SK-N-SH treated with all-trans-retinoic acid at 6 μM for 48 hours (cell line): ENCODE measurements around the gene FAF2.

Experiments
- ATAC-seq: fragments of 200-7000 bp; cut with Tn5 transposase; 3 replicates; pipeline ENCODE4 v1.9.1; 2020; ENCODE audit warnings: mild to moderate bottlenecking, moderate library complexity
- ARNTL ChIP-seq: fragments of 450-650 bp; formaldehyde crosslinking; IDR thresholded peaks from 2 replicates; pipeline ENCODE4 v1.5.0; 2020; ENCODE audit warnings: low read depth, mild to moderate bottlenecking, moderate library complexity, borderline replicate concordance
- BACH2 ChIP-seq: fragments of 250-450 bp; sonication (Bioruptor Pico); IDR thresholded peaks from 2 replicates; pipeline ENCODE4 v1.9.0; 2021; ENCODE audit warnings: mild to moderate bottlenecking, borderline replicate concordance
- CSDC2 ChIP-seq: fragments of 250-450 bp; sonication (Bioruptor Pico); IDR thresholded peaks from 2 replicates; pipeline ENCODE4 v1.5.0; 2020; ENCODE audit warnings: mild to moderate bottlenecking, moderate library complexity
- ESRRG ChIP-seq: fragments of 250-450 bp; sonication (Bioruptor Pico); IDR thresholded peaks from 2 replicates; pipeline ENCODE4 v1.6.1; 2021; ENCODE audit warnings: mild to moderate bottlenecking
- GLIS3 ChIP-seq: fragments of 250-450 bp; sonication (Bioruptor Pico); IDR thresholded peaks from 2 replicates; pipeline ENCODE4 v1.5.0; 2020; ENCODE audit warnings: mild to moderate bottlenecking, moderate library complexity
- ISL1 ChIP-seq: fragments of 250-450 bp; sonication (Bioruptor Pico); IDR thresholded peaks from 2 replicates; pipeline ENCODE4 v2.1.2; 2022; ENCODE audit warnings: mild to moderate bottlenecking, moderate library complexity
- OSR1 ChIP-seq: fragments of 250-450 bp; sonication (Bioruptor Pico); IDR thresholded peaks from 2 replicates; pipeline ENCODE4 v1.8.0; 2022; ENCODE audit warnings: moderate library complexity, mild to moderate bottlenecking, inconsistent platforms
- PPARA ChIP-seq: fragments of 250-450 bp; sonication (Bioruptor Pico); IDR thresholded peaks from 2 replicates; pipeline ENCODE4 v1.5.0; 2020; ENCODE audit warnings: mild to moderate bottlenecking, borderline replicate concordance
- RARB ChIP-seq: fragments of 250-450 bp; sonication (Bioruptor Pico); IDR thresholded peaks from 2 replicates; pipeline ENCODE4 v1.8.0; 2021; ENCODE audit warnings: mild to moderate bottlenecking, moderate library complexity
- SNAI2 ChIP-seq: fragments of 250-450 bp; sonication (Bioruptor Pico); IDR thresholded peaks from 2 replicates; pipeline ENCODE4 v1.5.0; 2020; ENCODE audit warnings: mild to moderate bottlenecking, moderate library complexity
- TCF4 ChIP-seq: fragments of 250-450 bp; sonication (Bioruptor Pico); IDR thresholded peaks from 2 replicates; pipeline ENCODE4 v1.8.0; 2021; ENCODE audit warnings: mild to moderate bottlenecking, moderate library complexity, borderline replicate concordance
- TOX ChIP-seq: fragments of 250-450 bp; sonication (Bioruptor Pico); IDR thresholded peaks from 2 replicates; pipeline ENCODE4 v1.8.0; 2021; ENCODE audit warnings: mild to moderate bottlenecking, moderate library complexity, borderline replicate concordance
- ZFP3 ChIP-seq: fragments of 250-450 bp; sonication (Bioruptor Pico); IDR thresholded peaks from 2 replicates; pipeline ENCODE4 v1.5.0; 2020; ENCODE audit warnings: mild to moderate bottlenecking, moderate library complexity
- ZFP30 ChIP-seq: fragments of 450-650 bp; formaldehyde crosslinking; IDR thresholded peaks from 2 replicates; pipeline ENCODE4 v1.5.0; 2022; ENCODE audit warnings: mild to moderate bottlenecking, moderate library complexity
- ZNF565 ChIP-seq: fragments of 450-650 bp; formaldehyde crosslinking; conservative IDR thresholded peaks from 2 replicates; pipeline ENCODE4 v1.5.0; 2020; ENCODE audit warnings: low read depth, mild to moderate bottlenecking, moderate library complexity
- ZNF8 ChIP-seq: fragments of 450-650 bp; formaldehyde crosslinking; IDR thresholded peaks from 2 replicates; pipeline ENCODE4 v1.5.0; 2020; ENCODE audit warnings: mild to moderate bottlenecking, moderate library complexity
- TF ChIP-seq, protein P1 (sequence below): fragments of 250-450 bp; sonication (Bioruptor Pico); IDR thresholded peaks from 2 replicates; pipeline ENCODE4 v1.8.0; 2021; ENCODE audit warnings: low read depth, mild to moderate bottlenecking, moderate library complexity, borderline replicate concordance
- TF ChIP-seq, protein P2 (sequence below): fragments of 250-450 bp; sonication (Bioruptor Pico); IDR thresholded peaks from 2 replicates; pipeline ENCODE4 v1.5.1; 2021; ENCODE audit warnings: mild to moderate bottlenecking, moderate library complexity
- TF ChIP-seq, protein P3 (sequence below): fragments of 250-450 bp; sonication (Bioruptor Pico); IDR thresholded peaks from 2 replicates; pipeline ENCODE4 v1.5.0; 2020; ENCODE audit warnings: mild to moderate bottlenecking, moderate library complexity
- TF ChIP-seq, protein P4 (sequence below): fragments of 250-450 bp; sonication (Bioruptor Pico); IDR thresholded peaks from 2 replicates; pipeline ENCODE4 v1.8.0; 2020; ENCODE audit warnings: mild to moderate bottlenecking, moderate library complexity, borderline replicate concordance

Gene FAF2

DNA sequence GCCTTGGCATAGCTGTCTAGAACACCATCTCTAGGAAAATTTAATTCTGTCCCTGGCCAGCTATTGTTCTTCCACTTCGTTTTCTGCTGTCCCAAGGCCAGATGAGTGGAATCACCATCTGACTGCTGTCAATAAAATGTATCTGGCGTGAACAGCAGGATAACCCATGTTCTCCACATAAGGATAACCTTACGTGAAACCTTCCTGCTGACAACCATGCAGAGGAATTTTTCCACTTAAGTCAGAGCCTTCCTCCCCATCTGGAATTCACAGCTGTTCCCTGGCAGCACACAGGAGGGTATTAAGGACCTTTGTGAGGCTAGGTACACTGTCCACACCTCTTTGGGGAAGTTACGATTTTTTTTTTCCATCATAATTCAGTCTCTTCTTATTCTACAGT is 60.4 kb downstream of the FAF2 start:
- ATAC-seq = no peak
- TF ChIP-seq ARNTL (CRISPR knock-in tag) = no peak
- TF ChIP-seq, protein P1, sequence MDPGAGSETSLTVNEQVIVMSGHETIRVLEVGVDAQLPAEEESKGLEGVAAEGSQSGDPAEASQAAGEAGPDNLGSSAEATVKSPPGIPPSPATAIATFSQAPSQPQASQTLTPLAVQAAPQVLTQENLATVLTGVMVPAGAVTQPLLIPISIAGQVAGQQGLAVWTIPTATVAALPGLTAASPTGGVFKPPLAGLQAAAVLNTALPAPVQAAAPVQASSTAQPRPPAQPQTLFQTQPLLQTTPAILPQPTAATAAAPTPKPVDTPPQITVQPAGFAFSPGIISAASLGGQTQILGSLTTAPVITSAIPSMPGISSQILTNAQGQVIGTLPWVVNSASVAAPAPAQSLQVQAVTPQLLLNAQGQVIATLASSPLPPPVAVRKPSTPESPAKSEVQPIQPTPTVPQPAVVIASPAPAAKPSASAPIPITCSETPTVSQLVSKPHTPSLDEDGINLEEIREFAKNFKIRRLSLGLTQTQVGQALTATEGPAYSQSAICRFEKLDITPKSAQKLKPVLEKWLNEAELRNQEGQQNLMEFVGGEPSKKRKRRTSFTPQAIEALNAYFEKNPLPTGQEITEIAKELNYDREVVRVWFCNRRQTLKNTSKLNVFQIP (CRISPR knock-in tag) = no peak
- TF ChIP-seq, protein P2, sequence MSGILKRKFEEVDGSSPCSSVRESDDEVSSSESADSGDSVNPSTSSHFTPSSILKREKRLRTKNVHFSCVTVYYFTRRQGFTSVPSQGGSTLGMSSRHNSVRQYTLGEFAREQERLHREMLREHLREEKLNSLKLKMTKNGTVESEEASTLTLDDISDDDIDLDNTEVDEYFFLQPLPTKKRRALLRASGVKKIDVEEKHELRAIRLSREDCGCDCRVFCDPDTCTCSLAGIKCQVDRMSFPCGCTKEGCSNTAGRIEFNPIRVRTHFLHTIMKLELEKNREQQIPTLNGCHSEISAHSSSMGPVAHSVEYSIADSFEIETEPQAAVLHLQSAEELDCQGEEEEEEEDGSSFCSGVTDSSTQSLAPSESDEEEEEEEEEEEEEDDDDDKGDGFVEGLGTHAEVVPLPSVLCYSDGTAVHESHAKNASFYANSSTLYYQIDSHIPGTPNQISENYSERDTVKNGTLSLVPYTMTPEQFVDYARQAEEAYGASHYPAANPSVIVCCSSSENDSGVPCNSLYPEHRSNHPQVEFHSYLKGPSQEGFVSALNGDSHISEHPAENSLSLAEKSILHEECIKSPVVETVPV (CRISPR knock-in tag) = no peak
- TF ChIP-seq OSR1 = no peak
- TF ChIP-seq, protein P3, sequence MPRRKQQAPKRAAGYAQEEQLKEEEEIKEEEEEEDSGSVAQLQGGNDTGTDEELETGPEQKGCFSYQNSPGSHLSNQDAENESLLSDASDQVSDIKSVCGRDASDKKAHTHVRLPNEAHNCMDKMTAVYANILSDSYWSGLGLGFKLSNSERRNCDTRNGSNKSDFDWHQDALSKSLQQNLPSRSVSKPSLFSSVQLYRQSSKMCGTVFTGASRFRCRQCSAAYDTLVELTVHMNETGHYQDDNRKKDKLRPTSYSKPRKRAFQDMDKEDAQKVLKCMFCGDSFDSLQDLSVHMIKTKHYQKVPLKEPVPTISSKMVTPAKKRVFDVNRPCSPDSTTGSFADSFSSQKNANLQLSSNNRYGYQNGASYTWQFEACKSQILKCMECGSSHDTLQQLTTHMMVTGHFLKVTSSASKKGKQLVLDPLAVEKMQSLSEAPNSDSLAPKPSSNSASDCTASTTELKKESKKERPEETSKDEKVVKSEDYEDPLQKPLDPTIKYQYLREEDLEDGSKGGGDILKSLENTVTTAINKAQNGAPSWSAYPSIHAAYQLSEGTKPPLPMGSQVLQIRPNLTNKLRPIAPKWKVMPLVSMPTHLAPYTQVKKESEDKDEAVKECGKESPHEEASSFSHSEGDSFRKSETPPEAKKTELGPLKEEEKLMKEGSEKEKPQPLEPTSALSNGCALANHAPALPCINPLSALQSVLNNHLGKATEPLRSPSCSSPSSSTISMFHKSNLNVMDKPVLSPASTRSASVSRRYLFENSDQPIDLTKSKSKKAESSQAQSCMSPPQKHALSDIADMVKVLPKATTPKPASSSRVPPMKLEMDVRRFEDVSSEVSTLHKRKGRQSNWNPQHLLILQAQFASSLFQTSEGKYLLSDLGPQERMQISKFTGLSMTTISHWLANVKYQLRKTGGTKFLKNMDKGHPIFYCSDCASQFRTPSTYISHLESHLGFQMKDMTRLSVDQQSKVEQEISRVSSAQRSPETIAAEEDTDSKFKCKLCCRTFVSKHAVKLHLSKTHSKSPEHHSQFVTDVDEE (CRISPR knock-in tag) = no peak
- TF ChIP-seq ZFP3 = no peak
- no peak for TF ChIP-seq GLIS3 (CRISPR knock-in tag)
- TF ChIP-seq SNAI2 (CRISPR knock-in tag) = no peak
- TF ChIP-seq, protein P4, sequence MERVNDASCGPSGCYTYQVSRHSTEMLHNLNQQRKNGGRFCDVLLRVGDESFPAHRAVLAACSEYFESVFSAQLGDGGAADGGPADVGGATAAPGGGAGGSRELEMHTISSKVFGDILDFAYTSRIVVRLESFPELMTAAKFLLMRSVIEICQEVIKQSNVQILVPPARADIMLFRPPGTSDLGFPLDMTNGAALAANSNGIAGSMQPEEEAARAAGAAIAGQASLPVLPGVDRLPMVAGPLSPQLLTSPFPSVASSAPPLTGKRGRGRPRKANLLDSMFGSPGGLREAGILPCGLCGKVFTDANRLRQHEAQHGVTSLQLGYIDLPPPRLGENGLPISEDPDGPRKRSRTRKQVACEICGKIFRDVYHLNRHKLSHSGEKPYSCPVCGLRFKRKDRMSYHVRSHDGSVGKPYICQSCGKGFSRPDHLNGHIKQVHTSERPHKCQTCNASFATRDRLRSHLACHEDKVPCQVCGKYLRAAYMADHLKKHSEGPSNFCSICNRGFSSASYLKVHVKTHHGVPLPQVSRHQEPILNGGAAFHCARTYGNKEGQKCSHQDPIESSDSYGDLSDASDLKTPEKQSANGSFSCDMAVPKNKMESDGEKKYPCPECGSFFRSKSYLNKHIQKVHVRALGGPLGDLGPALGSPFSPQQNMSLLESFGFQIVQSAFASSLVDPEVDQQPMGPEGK (CRISPR knock-in tag) = no peak
- TF ChIP-seq ESRRG (CRISPR knock-in tag) = no peak
- TF ChIP-seq RARB (CRISPR knock-in tag) = no peak
- TF ChIP-seq CSDC2 = no peak
- no peak for TF ChIP-seq ISL1 (CRISPR knock-in tag)
- no peak for TF ChIP-seq TOX
- TF ChIP-seq, all 23 proteins: peak for 0

DNA sequence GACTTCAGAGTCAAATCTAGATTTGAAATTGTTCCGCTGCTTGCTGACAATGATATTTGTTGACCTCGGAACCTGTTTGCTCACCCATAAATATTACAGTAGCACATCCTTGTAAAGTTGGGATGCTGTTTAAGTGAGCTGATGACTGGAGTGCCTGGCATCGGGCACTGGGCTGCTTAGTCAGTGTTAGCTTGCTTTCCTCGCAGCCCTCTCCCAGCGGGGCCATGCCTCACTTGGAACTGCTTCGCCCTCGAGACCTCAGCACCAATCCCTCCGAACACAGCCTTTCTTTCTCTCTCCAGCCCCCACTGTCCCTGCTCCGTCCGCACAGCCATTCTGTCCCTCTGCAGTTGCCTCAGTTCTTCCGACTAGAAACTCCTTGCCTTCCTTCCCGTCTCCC is 65.6 kb downstream of the FAF2 start:
- no peak for ATAC-seq
- no peak for TF ChIP-seq ZNF565 (CRISPR knock-in tag)
- no peak for TF ChIP-seq ZFP30
- no peak for TF ChIP-seq TOX
- TF ChIP-seq, protein P1 (CRISPR knock-in tag) = no peak
- TF ChIP-seq ESRRG (CRISPR knock-in tag) = no peak
- TF ChIP-seq, protein P3 (CRISPR knock-in tag) = no peak
- TF ChIP-seq OSR1 = no peak
- no peak for TF ChIP-seq ISL1 (CRISPR knock-in tag)
- TF ChIP-seq ZNF8 (CRISPR knock-in tag) = no peak
- no peak for TF ChIP-seq GLIS3 (CRISPR knock-in tag)
- TF ChIP-seq RARB (CRISPR knock-in tag) = no peak
- TF ChIP-seq, protein P2 (CRISPR knock-in tag) = no peak
- TF ChIP-seq SNAI2 (CRISPR knock-in tag) = no peak
- TF ChIP-seq TCF4 (CRISPR knock-in tag) = no peak
- no peak for TF ChIP-seq ZFP3
- no peak for TF ChIP-seq BACH2 (CRISPR knock-in tag)
- no peak for TF ChIP-seq PPARA
- no peak for TF ChIP-seq CSDC2
